GM12878 (cell line): ENCODE measurements around the gene CDC42EP3. TPM values are rescaled to one million over a fixed set of nuclear protein-coding genes. Genes with fewer than 3 reads are reported as not detected.

Source experiments
- ATAC-seq: fragments of 200-7000 bp; cut with Tn5 transposase; 3 replicates; pipeline ENCODE4 v1.9.1; 2020; ENCODE audit warnings: mild to moderate bottlenecking, moderate library complexity
- BruUV-seq: library from RNA; stranded (reverse); fragments of 400-500 nt; replicated peaks from 2 replicates; lab custom pipeline; 2021; lab: Mats Ljungman, UMichigan
- CTCF ChIA-PET: fragments of 300-600 bp; sonication (Branson Sonifier 250); formaldehyde crosslinking; extraction: SDS; loops from one replicate; lab custom pipeline; 2021; ENCODE audit warnings: inconsistent platforms; lab: Yijun Ruan, JAX
- POLR2A ChIA-PET: fragments of 350-600 bp; formaldehyde crosslinking; extraction: SDS; loops from one replicate; lab custom pipeline; 2021; ENCODE audit warnings: inconsistent platforms; lab: Charles Lee
- RAD21 ChIA-PET: fragments of 300-600 bp; sonication (Branson Sonifier 250); formaldehyde crosslinking; loops from one replicate; lab custom pipeline; 2023; ENCODE audit warnings: antibody characterized with exemption; ENCODE audit not compliant: unreplicated experiment; lab: Charles Lee
- SMC1A ChIA-PET: fragments of 300-600 bp; sonication (Branson Sonifier 250); formaldehyde crosslinking; loops from one replicate; lab custom pipeline; 2023; ENCODE audit not compliant: unreplicated experiment, uncharacterized antibody; lab: Charles Lee
- DNase-seq: peaks from one replicate; pipeline ENCODE4 v3.0.0-alpha.2; 2011; ENCODE audit warnings: low read depth, low spot score
- FAIRE-seq: peaks from 3 replicates; lab custom pipeline; 2011; peaks lifted over from hg19 to GRCh38; lab: Jason Lieb, UNC
- H2AFZ ChIP-seq: 2 replicates; pipeline ENCODE4 v1.6.0; 2011; ENCODE audit warnings: low read depth, low read length, control low read depth; ENCODE audit not compliant: control insufficient read depth
- H3K27ac ChIP-seq: 2 replicates; pipeline ENCODE4 v1.5.1; 2011; ENCODE audit warnings: control low read depth; ENCODE audit not compliant: control insufficient read depth, insufficient read depth
- H3K27me3 ChIP-seq, 2 experiments: replicated peaks in 1 of 2; 2 replicates each; pipeline versions ENCODE4 v1.6.0 to v1.6.1; 2011; ENCODE audit warnings: low read length in 1 of 2; ENCODE audit not compliant: control insufficient read depth in 2 of 2, insufficient read depth in 2 of 2
- H3K36me3 ChIP-seq, 2 experiments: 2 replicates each; pipeline ENCODE4 v1.5.1; 2011; ENCODE audit warnings: low read length in 1 of 2; ENCODE audit not compliant: control insufficient read depth in 2 of 2, insufficient read depth in 2 of 2
- H3K4me1 ChIP-seq: 2 replicates; pipeline ENCODE4 v1.6.1; 2011; ENCODE audit warnings: mild to moderate bottlenecking, low read length, moderate library complexity, mixed read lengths; ENCODE audit not compliant: control insufficient read depth, insufficient read depth
- H3K4me2 ChIP-seq: 2 replicates; pipeline ENCODE4 v1.6.0; 2011; ENCODE audit warnings: control low read depth; ENCODE audit not compliant: control insufficient read depth, insufficient read depth
- H3K4me3 ChIP-seq: fragments of 200-600 bp; sonication (generic); 2 replicates; pipeline ENCODE4 v1.5.1; 2016
- H3K79me2 ChIP-seq: 2 replicates; pipeline ENCODE4 v1.6.0; 2011; ENCODE audit warnings: low read length; ENCODE audit not compliant: control insufficient read depth, insufficient read depth
- H3K9ac ChIP-seq: 2 replicates; pipeline ENCODE4 v1.8.0; 2011; ENCODE audit warnings: low read length, control low read depth, mixed read lengths; ENCODE audit not compliant: control insufficient read depth, insufficient read depth
- H3K9me3 ChIP-seq: replicated peaks from 3 replicates; pipeline ENCODE4 v1.5.1; 2011; ENCODE audit warnings: mild to moderate bottlenecking, low read length; ENCODE audit not compliant: control insufficient read depth, insufficient read depth
- H4K20me1 ChIP-seq: 2 replicates; pipeline ENCODE4 v1.6.0; 2011; ENCODE audit not compliant: control insufficient read depth, insufficient read depth
- BCLAF1 ChIP-seq: fragments of 450-650 bp; IDR thresholded peaks from 2 replicates; pipeline ENCODE4 v1.6.1; 2017; ENCODE audit warnings: antibody characterized with exemption, mild to moderate bottlenecking, moderate library complexity
- CREB1 ChIP-seq: IDR thresholded peaks from 2 replicates; pipeline ENCODE4 v1.6.1; 2012; ENCODE audit warnings: low read depth, mild to moderate bottlenecking, inconsistent platforms
- E2F4 ChIP-seq: IDR thresholded peaks from 2 replicates; pipeline ENCODE4 v1.6.1; 2012; ENCODE audit warnings: low read depth, low read length, improper control_type of control experiment
- EED ChIP-seq: sonication (generic); IDR thresholded peaks from 2 replicates; pipeline ENCODE4 v1.6.1; 2016; ENCODE audit warnings: antibody characterized with exemption, low read depth
- HDAC2 ChIP-seq: fragments of 200-600 bp; sonication (generic); IDR thresholded peaks from 2 replicates; pipeline ENCODE4 v1.6.1; 2017
- IKZF2 ChIP-seq, 2 experiments: fragments of 450-650 bp; IDR thresholded peaks; 2 replicates each; pipeline ENCODE4 v1.6.1; 2017; ENCODE audit warnings: mild to moderate bottlenecking in 2 of 2, moderate library complexity in 2 of 2
- NBN ChIP-seq: fragments of 450-650 bp; IDR thresholded peaks from 2 replicates; pipeline ENCODE4 v1.6.1; 2016
- NFIC ChIP-seq: IDR thresholded peaks from 2 replicates; pipeline ENCODE4 v1.6.1; 2012; ENCODE audit warnings: low read depth, mild to moderate bottlenecking, inconsistent platforms, low read length, moderate library complexity
- POLR2A ChIP-seq: IDR thresholded peaks from 2 replicates; pipeline ENCODE4 v1.6.1; 2011; ENCODE audit warnings: low read depth, mild to moderate bottlenecking, low read length
- SMAD1 ChIP-seq: fragments of 450-650 bp; IDR thresholded peaks from 2 replicates; pipeline ENCODE4 v1.6.1; 2018; ENCODE audit warnings: mild to moderate bottlenecking, low read depth; ENCODE audit not compliant: partially characterized antibody
- SREBF2 ChIP-seq: IDR thresholded peaks from 2 replicates; pipeline ENCODE4 v1.6.1; 2012; ENCODE audit warnings: mild to moderate bottlenecking, low read length
- TBL1XR1 ChIP-seq: IDR thresholded peaks from 2 replicates; pipeline ENCODE4 v1.6.1; 2012; ENCODE audit warnings: low read depth, low read length, improper control_type of control experiment
- ZNF622 ChIP-seq: fragments of 450-650 bp; IDR thresholded peaks from 2 replicates; pipeline ENCODE4 v1.6.1; 2017; ENCODE audit warnings: mild to moderate bottlenecking, inconsistent platforms
- WGBS: methylation state at CpG from one replicate; pipeline ENCODE4 v1.1.6; 2016; ENCODE audit warnings: low lambda C conversion rate; ENCODE audit not compliant: insufficient replicate concordance, insufficient coverage; ENCODE audit errors: missing lambda C conversion rate; 5-methylcytosine and 5-hydroxymethylcytosine counted together
- in situ Hi-C: fragments of 300-500 bp; cut with MboI; formaldehyde crosslinking; loops from 9 replicates; pipeline ENCODE4 v1.14.3; 2018; ENCODE audit warnings: mixed read lengths
- intact Hi-C: fragments of 100-400 bp; cut with micrococcal nuclease; formaldehyde crosslinking; loops from one replicate; pipeline ENCODE4 v1.14.2; 2022; ENCODE audit not compliant: unreplicated experiment
- polyA plus RNA-seq, 11 experiments: library from polyadenylated mRNA; depleted of rRNA in 4 of 11; unstranded in 6 of 11; stranded (reverse) in 5 of 11; fragments of >200 nt; fragmentation: Nextera tagmentation in 4 of 11; fragmentation: Illumina TruSeq in 1 of 11; extraction: Ambion mirVana in 4 of 11; extraction: Trizol in 1 of 11; gene quantifications; 1 replicate in 1 of 11; 2 replicates in 10 of 11; pipeline versions ENCODE4 v1.2.1 to v1.2.3, GENCODE V29; 2011 to 2016; ENCODE audit warnings: inconsistent platforms in 2 of 11, missing spikeins in 2 of 11, low read depth in 1 of 11
- total RNA-seq, 4 experiments: library from RNA; depleted of rRNA in 3 of 4; stranded (reverse); fragments of >200 nt in 3 of 4; fragmentation: Illumina TruSeq in 1 of 4; extraction: Trizol in 1 of 4; gene quantifications; 2 replicates each; pipeline versions ENCODE4 v1.2.1 to v1.2.3, GENCODE V29; 2013 to 2021

Gene CDC42EP3
- total and polyA plus RNA-seq, 10 of the 15 experiments (the other 5 are each of a cell fraction or from before 2014, with no cell fraction given): 11.8 to 86.9 (median 52.9) TPM

GRCh38 chr2:37683921-37684780 lies 12.7 kb upstream of the CDC42EP3 start:
- WGBS: 66% methylated on average over 6 of the region's 6 CpGs
- no peak for DNase-seq
- Histone ChIP-seq H3K4me1 (no peaks in the 10 kb centered on the region), H3K27ac (no peak overlapping the region), H4K20me1 (no peaks in the 10 kb centered on the region), H3K9me3 (peaks cover 2% of the 10 kb centered on the region; the same call in 1 of the 3 replicates), H3K4me2 (no peak overlapping the region), H3K36me3 (no peaks in the 10 kb centered on the region), H3K4me3 (no peak overlapping the region), H2AFZ (no peak overlapping the region), H3K9ac (no peak overlapping the region), H3K79me2 (no peaks in the 10 kb centered on the region), H3K27me3 (no peaks in the 10 kb centered on the region)
- ChIA-PET RAD21 (no interaction called here), POLR2A (no interaction called here), CTCF (interaction anchor here (0.6 kb wide), 1 partner anchor 1277 kb away, joined by 3 read pairs; no protein-coding TSS in a partner anchor), SMC1A (interaction anchor here (2.3 kb wide), 1 partner anchor 10 kb away, joined by 8 read pairs; no protein-coding TSS in a partner anchor)
- ATAC-seq: no peak
- no peak for FAIRE-seq
- intact Hi-C loops: no loop called here
- in situ Hi-C loops: no loop called here
- TF ChIP-seq TBL1XR1: no peak
- no peak for TF ChIP-seq SREBF2
- TF ChIP-seq POLR2A: no peak
- BruUV-seq: no TSS peak

GRCh38 chr2:37683241-37683640 lies 11.8 kb upstream of the CDC42EP3 start:
- no peaks in the 10 kb centered on the region for H3K27me3 ChIP-seq
- H3K4me3 ChIP-seq: no peak overlapping the region
- in situ Hi-C loops: no loop called here
- no peaks in the 10 kb centered on the region for H3K79me2 ChIP-seq
- ChIA-PET CTCF (no interaction called here), POLR2A (no interaction called here), RAD21 (no interaction called here), SMC1A (interaction anchor here (2.3 kb wide), 1 partner anchor 9 kb away, joined by 8 read pairs; no protein-coding TSS in a partner anchor)
- peaks cover 2% of the 10 kb centered on the region; the same call in 1 of the 3 replicates for H3K9me3 ChIP-seq
- WGBS: 45% methylated on average over 3 of the region's 3 CpGs
- no peak overlapping the region for H3K27ac ChIP-seq
- H3K4me1 ChIP-seq: no peaks in the 10 kb centered on the region
- ATAC-seq (no peak), DNase-seq (no peak), FAIRE-seq (no peak)
- no peak overlapping the region for H3K9ac ChIP-seq
- no TSS peak for BruUV-seq
- no peaks in the 10 kb centered on the region for H4K20me1 ChIP-seq
- no peaks in the 10 kb centered on the region for H3K36me3 ChIP-seq
- no peak overlapping the region for H3K4me2 ChIP-seq
- H2AFZ ChIP-seq: no peak overlapping the region
- intact Hi-C loops: no loop called here
- TF ChIP-seq E2F4: no peak
- TF ChIP-seq EED: no peak
- TF ChIP-seq SMAD1: no peak
- no peak for TF ChIP-seq HDAC2
- no peak for TF ChIP-seq BCLAF1
- TF ChIP-seq NBN: no peak
- no peak for TF ChIP-seq ZNF622
- TF ChIP-seq NFIC: no peak
- no peak for TF ChIP-seq IKZF2 (IDR thresholded peaks at IDR 0.05)
- TF ChIP-seq CREB1: no peak
